Activated T-cell treated with anti-CD3 and anti-CD28 coated beads, Interleukin-2, amount 50 U/mL, for 1 hour (primary cell): ENCODE data around the gene ZNF280A.
"Not testable (repeated sequence)": the region's sequence is repeated elsewhere in the genome, so short reads cannot be mapped to it uniquely, and the experiment has no call there.

Source experiments
- DNase-seq: peaks from one replicate; pipeline ENCODE4 v3.0.0-alpha.2; 2020

ZNF280A gene

GRCh38 chr22:22509912-22510311 lies 10.2 kb downstream of the ZNF280A start:
- DNase-seq: not testable (repeated sequence)

- DNase-seq: peak; percentile 86
Observed at GRCh38 chr22:22508274-22509176, 11.5 kb downstream of the ZNF280A start, which contains the start of gene ZNF280B. Gene ZNF280B (minus strand): TSS chr22:22508742. CDS start chr22:22489398, 19,344 bp downstream.

GRCh38 chr22:22507743-22508273 lies 12.3 kb downstream of the ZNF280A start:
- DNase-seq: no peak

- DNase-seq: no peak
Observed at GRCh38 chr22:22506736-22507135, 13.3 kb downstream of the ZNF280A start.

GRCh38 chr22:22498267-22498666 lies 21.8 kb downstream of the ZNF280A start:
- DNase-seq: no peak

- DNase-seq: not testable (repeated sequence)
Observed at GRCh38 chr22:22491589-22491988, 28.5 kb downstream of the ZNF280A start.

GRCh38 chr22:22488736-22489135 lies 31.3 kb downstream of the ZNF280A start:
- DNase-seq: no peak

GRCh38 chr22:22487869-22488597 lies 32.0 kb downstream of the ZNF280A start:
- DNase-seq: no peak

GRCh38 chr22:22487059-22487458 lies 33.0 kb downstream of the ZNF280A start:
- no peak for DNase-seq

GRCh38 chr22:22486132-22486899 lies 33.8 kb downstream of the ZNF280A start:
- DNase-seq: no peak

DNA sequence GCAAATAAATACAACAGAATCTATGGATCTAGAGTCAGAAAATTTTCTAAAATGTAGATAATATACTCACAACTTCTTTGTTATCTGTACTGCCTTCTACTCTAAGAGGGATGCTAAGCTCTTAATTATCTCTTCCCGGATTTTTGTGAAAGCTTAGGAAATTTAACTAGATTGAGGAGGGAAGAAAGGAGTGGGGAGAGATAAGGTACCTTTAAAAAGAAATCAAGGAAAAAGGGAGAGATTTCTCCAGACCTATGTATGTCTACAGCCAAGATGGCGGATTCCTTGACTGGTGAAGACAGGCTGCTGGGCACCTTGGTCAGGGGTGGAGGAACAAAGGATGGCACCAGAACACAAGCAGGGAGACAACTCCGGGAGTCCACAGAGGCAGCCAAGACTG lies 34.5 kb downstream of the ZNF280A start:
- DNase-seq: no peak

DNA sequence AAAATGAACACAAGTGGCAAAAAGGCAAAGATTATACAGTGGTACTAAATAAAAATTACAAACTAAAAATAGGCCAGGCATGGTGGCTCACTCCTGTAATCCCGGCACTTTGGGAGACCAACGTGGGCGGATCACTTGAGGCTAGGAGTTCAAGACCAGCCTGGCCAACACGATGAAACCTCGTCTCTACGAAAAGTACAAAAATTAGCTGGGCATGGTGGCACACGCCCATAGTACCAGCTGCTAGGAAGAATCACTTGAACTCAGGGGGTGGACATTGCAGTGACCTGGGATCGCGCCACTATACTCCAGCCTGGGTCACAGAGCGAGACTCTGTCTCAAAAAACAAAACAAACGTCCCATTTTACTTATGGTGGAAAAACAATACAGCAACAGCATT lies 36.0 kb downstream of the ZNF280A start:
- DNase-seq: no peak

DNA sequence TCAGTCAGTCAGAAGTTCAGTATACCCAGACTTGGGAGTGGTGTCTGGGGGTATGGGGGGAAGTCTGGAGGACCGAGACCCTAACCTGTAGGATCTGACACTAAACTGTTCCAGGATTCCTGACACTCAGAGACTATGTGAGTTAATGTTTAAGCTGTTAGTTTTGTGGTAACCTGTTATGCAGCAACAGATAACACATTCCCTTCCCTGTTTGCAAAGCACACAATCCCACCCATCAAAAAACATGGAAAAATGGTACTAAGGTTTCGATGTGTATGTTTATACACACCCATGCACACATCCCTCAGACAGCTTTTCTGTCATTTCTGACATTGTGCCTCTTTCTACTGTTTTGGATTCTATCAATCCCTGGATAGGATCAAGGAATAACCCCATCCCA lies 39.1 kb downstream of the ZNF280A start:
- no peak for DNase-seq

DNA sequence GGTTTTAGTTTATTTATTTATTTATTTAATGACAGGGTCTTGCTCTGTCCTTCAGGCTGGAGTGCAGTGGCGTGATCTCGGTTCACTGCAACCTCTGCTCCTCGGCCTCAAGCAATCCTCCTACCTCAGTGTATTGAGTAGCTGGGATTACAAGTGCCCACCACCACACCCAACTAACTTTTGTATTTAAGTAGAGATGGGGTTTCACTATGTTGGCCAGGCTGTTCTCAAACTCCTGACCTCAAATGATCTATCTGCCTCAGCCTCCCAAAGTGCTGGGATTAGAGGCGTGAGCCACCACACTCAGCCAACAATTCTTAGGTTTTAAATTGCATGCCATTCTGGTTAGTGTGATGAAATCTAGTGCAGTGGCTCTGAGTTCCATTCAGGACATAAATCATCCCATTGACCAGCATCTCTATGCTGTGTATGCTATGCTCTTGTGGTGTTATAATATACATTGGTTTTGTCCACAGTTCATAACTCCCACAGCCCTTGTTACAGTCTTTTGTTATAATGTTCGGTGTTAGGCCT lies 40.0 kb downstream of the ZNF280A start:
- DNase-seq: no peak

- DNase-seq: no peak
Observed at GRCh38 chr22:22479116-22479515, 41.0 kb downstream of the ZNF280A start.

- DNase-seq: no peak
Observed at GRCh38 chr22:22478470-22478869, 41.6 kb downstream of the ZNF280A start.

- DNase-seq: no peak
Observed at GRCh38 chr22:22474733-22475132, 45.3 kb downstream of the ZNF280A start.

GRCh38 chr22:22471104-22471503 lies 49.0 kb downstream of the ZNF280A start:
- DNase-seq: not testable (repeated sequence)

- no peak for DNase-seq
Observed at GRCh38 chr22:22469527-22469926, 50.5 kb downstream of the ZNF280A start.

- DNase-seq: not testable (repeated sequence)
Observed at GRCh38 chr22:22468794-22469469, 51.1 kb downstream of the ZNF280A start.

- DNase-seq: no peak
Observed at GRCh38 chr22:22467112-22467511, 53.0 kb downstream of the ZNF280A start.

- no peak for DNase-seq
Observed at GRCh38 chr22:22465782-22466181, 54.3 kb downstream of the ZNF280A start.
